ENCODE results near the gene MFSD12. TPM values are rescaled to one million over a fixed set of nuclear protein-coding genes. Genes with fewer than 3 reads are reported as not detected.
A peak's percentile ranks its signal among the peaks of the same experiment; 100 is the strongest.

MFSD12 gene
- polyA plus RNA-seq, 3 donors, result 47.9 to 150 (median 55.5) TPM

GRCh38 chr19:3524904-3525451 lies 32.4 kb downstream of the MFSD12 start:
- Histone ChIP-seq H2AFZ (ENCODE audit: insufficient read depth, low read depth, low read length, poor library complexity, severe bottlenecking) (no peak overlapping the region), H4K20me1 (ENCODE audit: insufficient read depth, low read length) (peaks cover 60% of the 10 kb centered on the region), H3K9me3 (replicated peaks in 1 of 2; ENCODE audit: control insufficient read depth in 1 of 2, insufficient read depth in 1 of 2, low read length in 2 of 2) (no peaks in the 10 kb centered on the region), H3K36me3 (replicated peaks in 1 of 2; ENCODE audit: control insufficient read depth in 1 of 2, insufficient read depth in 2 of 2, low read length in 2 of 2) (peaks cover 63 to 81% of the 10 kb centered on the region in 2 donors), H3K27ac (ENCODE audit: low read depth in 1 of 2, low read length in 2 of 2) (no peak overlapping the region), H3K4me2 (replicated peaks; ENCODE audit: extremely low read depth, low read length, poor library complexity, severe bottlenecking) (no peak overlapping the region), H3K4me1 (ENCODE audit: control insufficient read depth in 1 of 2, insufficient read depth in 2 of 2, low read length in 2 of 2) (no peaks in the 10 kb centered on the region), H3K27me3 (ENCODE audit: control insufficient read depth in 2 of 2, insufficient read depth in 2 of 2, low read length in 2 of 2) (no peaks in the 10 kb centered on the region), H3K79me2 (ENCODE audit: insufficient read depth, low read length) (peaks cover 40% of the 10 kb centered on the region), H3K4me3 (replicated peaks in 1 of 3; ENCODE audit: low read depth in 2 of 3, low read length in 3 of 3) (no peak overlapping the region), H3K9ac (ENCODE audit: insufficient read depth, low read length, poor library complexity, severe bottlenecking) (no peak overlapping the region)
- intact Hi-C loops (cut with micrococcal nuclease), result no loop called here
- WGBS (ENCODE audit: insufficient coverage), result 97% methylated on average over 16 of the region's 20 CpGs
- DNase-seq, result no peak
- Mint-ChIP-seq H3K27ac (peak overlapping the region in 2 of 7 donors; percentile 17 to 63), H3K4me1 (no peaks in the 10 kb centered on the region), H3K27me3 (ENCODE audit: low read depth in 3 of 3) (peaks cover 0 to 1% (median 0%) of the 10 kb centered on the region in 3 donors), H3K36me3 (peaks cover 35 to 59% of the 10 kb centered on the region in 2 donors), H3K9me3 (peaks cover 0 to 2% (median 0%) of the 10 kb centered on the region in 7 donors), H3K4me3 (no peak overlapping the region)
- TF ChIP-seq CTCF (IDR thresholded peaks at IDR 0.05), result no peak

GRCh38 chr19:3524078-3524842 lies 33.1 kb downstream of the MFSD12 start:
- Histone ChIP-seq H3K79me2 (ENCODE audit: insufficient read depth, low read length) (peaks cover 47% of the 10 kb centered on the region), H3K4me1 (ENCODE audit: control insufficient read depth in 1 of 2, insufficient read depth in 2 of 2, low read length in 2 of 2) (no peaks in the 10 kb centered on the region), H4K20me1 (ENCODE audit: insufficient read depth, low read length) (peaks cover 67% of the 10 kb centered on the region), H3K9me3 (replicated peaks in 1 of 2; ENCODE audit: control insufficient read depth in 1 of 2, insufficient read depth in 1 of 2, low read length in 2 of 2) (no peaks in the 10 kb centered on the region), H3K36me3 (replicated peaks in 1 of 2; ENCODE audit: control insufficient read depth in 1 of 2, insufficient read depth in 2 of 2, low read length in 2 of 2) (peaks cover 70 to 88% of the 10 kb centered on the region in 2 donors), H3K4me3 (replicated peaks in 1 of 3; ENCODE audit: low read depth in 2 of 3, low read length in 3 of 3) (no peak overlapping the region), H3K27me3 (ENCODE audit: control insufficient read depth in 2 of 2, insufficient read depth in 2 of 2, low read length in 2 of 2) (no peaks in the 10 kb centered on the region), H2AFZ (ENCODE audit: insufficient read depth, low read depth, low read length, poor library complexity, severe bottlenecking) (no peak overlapping the region), H3K27ac (ENCODE audit: low read depth in 1 of 2, low read length in 2 of 2) (no peak overlapping the region), H3K4me2 (replicated peaks; ENCODE audit: extremely low read depth, low read length, poor library complexity, severe bottlenecking) (no peak overlapping the region), H3K9ac (ENCODE audit: insufficient read depth, low read length, poor library complexity, severe bottlenecking) (no peak overlapping the region)
- peaks cover 40 to 66% of the 10 kb centered on the region in 2 donors for H3K36me3 Mint-ChIP-seq
- H3K4me1 Mint-ChIP-seq, result no peaks in the 10 kb centered on the region
- peak overlapping the region in 1 of 7 donors; percentile 17 for H3K27ac Mint-ChIP-seq
- no peak for DNase-seq
- H3K4me3 Mint-ChIP-seq, result no peak overlapping the region
- 99% methylated on average over 27 of the region's 33 CpGs for WGBS (ENCODE audit: insufficient coverage)
- H3K9me3 Mint-ChIP-seq, result peaks cover 0 to 2% (median 0%) of the 10 kb centered on the region in 7 donors
- peaks cover 0 to 1% (median 0%) of the 10 kb centered on the region in 3 donors for H3K27me3 Mint-ChIP-seq (ENCODE audit: low read depth in 3 of 3)
- intact Hi-C loops (cut with micrococcal nuclease), result no loop called here
- no peak for TF ChIP-seq CTCF (IDR thresholded peaks at IDR 0.05)
